HG03159 (cell line): ENCODE data around the gene MAML2.

ENCODE experiments used
- ATAC-seq: cut with Tn5 transposase; IDR thresholded peaks from one replicate; pipeline ENCODE4 v1.9.1; 2021; ENCODE audit warnings: mild to moderate bottlenecking, moderate library complexity; ENCODE audit not compliant: unreplicated experiment

MAML2 gene

DNA sequence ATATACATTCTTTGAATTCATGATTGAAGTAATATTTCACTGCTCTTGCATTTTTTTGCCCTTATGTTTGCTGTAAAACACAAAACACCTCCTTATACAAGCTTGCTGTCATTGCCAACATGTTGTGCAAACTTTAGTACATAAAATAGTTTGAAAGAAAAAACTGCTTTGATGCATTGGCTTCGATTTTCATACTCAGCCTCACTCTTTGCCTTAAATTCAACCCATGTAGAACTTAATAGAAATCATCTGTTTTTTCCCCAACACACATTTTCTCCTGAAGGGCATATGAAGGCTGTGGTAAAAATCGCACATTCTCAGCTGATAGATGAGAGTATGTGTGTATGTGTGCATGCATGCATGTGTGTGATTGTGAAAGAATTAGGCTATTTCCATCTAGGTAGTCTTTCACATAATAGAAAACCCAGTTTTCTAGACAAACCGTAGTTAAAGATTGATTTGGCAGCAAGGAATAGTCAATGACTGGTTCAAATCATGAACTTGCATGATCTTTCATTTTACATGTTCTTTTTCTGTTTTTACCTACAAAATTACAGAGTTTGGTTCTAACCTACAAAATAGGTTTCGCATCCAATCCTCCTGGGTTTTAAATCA, 346.3 kb downstream of the MAML2 start:
- no peak for ATAC-seq

GRCh38 chr11:95994329-95994728, 348.7 kb downstream of the MAML2 start:
- ATAC-seq = no peak

DNA sequence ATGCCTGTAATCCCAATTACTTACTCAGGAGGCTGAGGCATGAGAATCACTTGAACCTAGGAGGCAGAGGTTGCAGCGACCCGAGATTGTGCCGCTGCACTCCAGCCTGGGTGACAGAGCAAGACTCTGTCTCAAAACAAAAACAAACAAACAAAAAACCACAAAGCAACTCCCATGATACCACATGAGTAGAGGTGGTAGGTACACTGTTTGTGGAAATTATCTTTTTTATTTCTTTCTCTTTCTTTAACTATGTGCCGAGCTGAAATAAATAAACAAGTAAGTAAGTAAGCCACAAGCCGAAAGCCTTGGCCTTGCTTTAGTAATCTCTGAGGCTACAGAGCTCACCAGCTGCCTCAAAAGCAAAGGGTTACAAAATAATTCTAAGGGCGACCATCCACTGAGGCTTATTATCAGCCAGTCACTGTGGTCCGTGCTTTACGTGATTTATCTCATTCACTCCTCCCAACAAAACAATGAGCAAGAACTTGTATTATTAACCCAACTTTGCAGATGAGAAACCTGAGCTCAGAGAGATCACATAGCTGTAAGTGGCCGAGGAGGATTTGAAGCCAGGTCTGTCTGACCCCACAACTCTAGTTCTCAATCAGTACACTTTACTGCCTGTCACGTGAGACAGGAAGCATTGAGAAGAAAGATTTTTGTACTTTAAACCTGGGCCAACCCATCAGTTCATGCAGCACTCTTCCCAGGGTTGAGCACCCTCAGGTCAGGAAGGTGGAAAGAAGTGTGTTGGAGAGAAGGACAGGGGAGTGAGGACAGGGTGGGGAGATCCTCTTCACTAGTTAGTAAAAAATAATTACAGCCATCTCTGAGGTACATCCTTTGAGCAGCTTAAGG, 349.3 kb downstream of the MAML2 start:
- no peak for ATAC-seq

DNA sequence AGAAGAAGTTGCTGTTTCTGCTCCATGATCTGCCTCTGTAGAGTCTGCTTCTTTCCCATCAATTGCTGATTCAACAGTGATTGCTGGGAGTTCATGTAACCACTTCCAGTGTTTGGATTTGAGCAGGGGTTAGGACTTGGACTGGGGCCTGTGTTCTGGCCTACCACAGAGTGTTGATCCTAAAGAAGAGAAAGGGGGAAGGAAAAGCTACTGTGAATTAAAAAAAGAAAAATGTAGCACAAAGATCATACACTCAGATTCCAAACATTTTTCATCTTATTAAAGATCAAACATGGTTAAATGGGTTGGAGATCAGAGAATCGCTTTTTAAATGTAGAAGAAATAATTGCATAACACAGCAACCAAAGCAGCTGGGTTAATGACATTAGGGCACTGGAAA, 351.4 kb downstream of the MAML2 start:
- no peak for ATAC-seq

GRCh38 chr11:95991101-95991500, 351.9 kb downstream of the MAML2 start:
- ATAC-seq = no peak

DNA sequence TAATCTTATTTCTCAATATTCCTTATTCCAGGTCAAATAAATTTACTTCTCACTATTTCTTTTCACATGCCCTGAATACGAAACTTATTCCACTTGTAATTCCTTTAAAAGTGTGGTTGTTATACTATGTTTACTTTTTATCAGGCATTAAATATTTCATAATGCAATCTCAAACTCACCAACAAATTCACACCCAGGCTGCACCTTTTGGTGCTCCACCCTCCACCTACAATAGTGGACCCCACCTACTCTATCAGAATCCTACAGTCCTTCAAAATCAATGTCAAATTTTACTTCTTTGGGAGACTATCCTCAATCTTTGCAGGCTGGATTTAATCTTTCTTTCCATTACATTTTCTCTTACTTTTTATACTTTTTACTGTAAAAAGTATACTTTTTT, 353.2 kb downstream of the MAML2 start:
- ATAC-seq = no peak

DNA sequence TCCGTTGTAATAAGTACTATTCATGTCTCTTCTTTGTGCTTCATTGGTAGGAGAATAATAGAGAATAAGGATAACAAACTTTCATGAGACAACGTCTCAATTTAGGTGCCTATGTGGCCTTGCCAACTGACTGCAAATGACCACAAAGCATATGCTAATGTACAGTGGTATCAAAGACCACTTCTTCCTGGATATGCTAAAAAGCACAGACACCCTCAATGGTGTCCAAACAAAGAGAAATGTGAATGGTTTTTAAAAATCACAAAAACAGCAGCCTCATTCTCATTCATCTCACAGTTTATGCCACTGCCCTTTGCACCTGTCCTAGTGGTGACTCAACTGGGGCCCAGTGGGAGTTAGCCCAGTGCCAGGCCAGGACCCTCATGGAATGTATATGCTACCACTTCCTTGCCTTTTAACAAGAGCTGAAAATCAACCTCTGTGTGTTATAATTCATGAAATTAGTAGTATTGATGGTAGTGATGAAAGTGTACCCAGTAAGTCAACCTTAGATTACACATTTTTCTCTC, 353.9 kb downstream of the MAML2 start:
- ATAC-seq = no peak

GRCh38 chr11:95985174-95985808, 357.7 kb downstream of the MAML2 start:
- ATAC-seq = no peak

GRCh38 chr11:95984072-95984471, 358.9 kb downstream of the MAML2 start:
- ATAC-seq = no peak

- no peak for ATAC-seq
Measured at GRCh38 chr11:95977534-95978174, 365.3 kb downstream of the MAML2 start.

GRCh38 chr11:95976550-95976949, 366.4 kb downstream of the MAML2 start:
- ATAC-seq = no peak

DNA sequence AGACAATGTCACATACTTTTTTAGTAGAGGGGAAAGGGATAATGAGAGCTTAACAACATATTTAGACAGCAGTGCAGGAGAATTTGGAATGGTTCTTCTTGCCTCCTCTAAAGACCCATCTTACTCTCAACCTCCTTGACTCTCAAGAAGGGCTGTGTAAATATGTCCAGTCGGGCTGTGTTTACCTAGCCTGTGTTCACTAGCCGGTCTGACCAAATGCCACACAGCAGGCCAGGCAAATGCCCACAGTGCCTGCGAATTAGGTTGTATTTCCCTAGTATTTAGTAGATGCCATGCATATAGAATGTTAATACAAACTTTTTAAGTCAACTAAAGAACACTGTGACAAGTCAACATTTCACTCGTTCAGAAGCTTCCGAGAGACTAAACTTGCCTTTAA, 367.7 kb downstream of the MAML2 start:
- no peak for ATAC-seq

GRCh38 chr11:95972060-95972459, 370.9 kb downstream of the MAML2 start:
- ATAC-seq = no peak

DNA sequence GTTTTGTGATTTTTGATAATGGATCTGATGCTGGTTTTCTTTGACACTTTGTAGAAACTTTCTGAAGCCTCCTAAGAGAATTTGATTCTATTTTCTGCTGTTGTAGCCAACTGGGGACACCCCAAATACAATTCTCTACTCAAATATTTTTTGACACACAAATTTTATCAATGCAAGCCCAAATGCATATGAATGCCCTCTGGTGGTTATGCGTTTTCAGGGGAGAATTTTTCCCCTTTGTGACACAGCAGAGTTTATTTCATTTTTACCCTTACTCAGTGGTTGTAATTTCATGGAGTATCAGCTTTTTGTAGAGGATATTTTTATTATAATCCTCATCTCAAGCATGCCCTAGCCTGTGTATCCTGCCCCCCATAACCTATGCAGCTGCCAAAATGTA, 374.4 kb downstream of the MAML2 start:
- ATAC-seq = no peak

GRCh38 chr11:95964281-95964680, 378.7 kb downstream of the MAML2 start:
- ATAC-seq = no peak

DNA sequence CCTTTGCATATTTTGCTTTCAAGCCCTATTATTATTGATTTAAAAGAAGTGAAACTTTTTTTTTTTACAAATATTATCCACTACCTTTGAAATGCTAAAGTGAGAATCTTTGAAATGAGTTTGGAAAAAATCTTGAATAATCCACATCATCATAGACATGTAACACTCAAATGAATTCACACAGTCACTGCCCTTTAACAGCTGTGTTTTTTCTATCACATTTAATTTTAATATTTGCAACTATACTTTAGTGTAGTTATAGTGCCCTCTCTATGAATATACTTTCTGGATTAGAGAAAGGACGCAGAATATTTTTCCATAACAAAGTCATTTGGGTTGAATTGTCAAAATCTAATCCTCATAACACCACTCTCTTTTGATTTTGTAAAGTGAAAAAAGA, 381.2 kb downstream of the MAML2 start:
- no peak for ATAC-seq

- no peak for ATAC-seq
Measured at GRCh38 chr11:95950905-95951304, 392.1 kb downstream of the MAML2 start.

DNA sequence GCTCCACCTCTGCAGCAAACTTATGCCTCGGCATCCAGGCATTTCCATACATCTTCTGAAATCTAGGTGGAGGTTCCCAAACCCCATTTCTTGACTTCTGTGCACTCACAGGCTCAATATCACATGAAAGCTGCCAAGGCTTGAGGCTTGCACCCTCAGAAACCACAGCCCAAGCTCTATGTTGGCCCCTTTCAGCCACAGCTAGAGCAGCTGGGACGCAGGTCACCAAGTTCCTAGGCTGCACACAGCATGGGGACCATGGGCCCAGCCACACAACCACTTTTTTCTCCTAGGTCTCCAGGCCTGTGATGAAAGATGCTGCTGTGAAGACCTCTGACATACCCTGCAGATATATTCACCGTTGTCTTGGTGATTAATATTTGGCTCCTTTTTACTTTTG, 394.4 kb downstream of the MAML2 start:
- ATAC-seq = no peak

DNA sequence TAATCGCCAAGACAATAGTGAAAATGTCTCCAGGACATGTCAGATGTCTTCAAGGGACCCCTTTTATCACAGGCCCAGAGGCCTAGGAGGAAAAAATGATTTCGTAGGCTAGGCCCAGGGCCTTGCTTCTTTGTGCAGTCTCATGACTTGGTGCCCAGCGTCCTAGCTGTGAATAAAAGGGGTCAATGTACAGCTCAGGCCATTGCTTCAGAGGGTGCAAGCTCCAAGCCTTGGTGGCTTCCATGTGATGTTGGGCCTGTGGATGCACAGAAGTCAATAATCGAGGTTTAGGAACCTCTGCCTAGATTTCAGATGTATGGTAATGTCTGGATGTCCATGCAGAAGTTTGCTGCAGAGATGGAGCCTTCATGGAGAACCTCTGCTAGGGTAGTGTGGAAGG, 398.4 kb downstream of the MAML2 start:
- ATAC-seq = no peak

DNA sequence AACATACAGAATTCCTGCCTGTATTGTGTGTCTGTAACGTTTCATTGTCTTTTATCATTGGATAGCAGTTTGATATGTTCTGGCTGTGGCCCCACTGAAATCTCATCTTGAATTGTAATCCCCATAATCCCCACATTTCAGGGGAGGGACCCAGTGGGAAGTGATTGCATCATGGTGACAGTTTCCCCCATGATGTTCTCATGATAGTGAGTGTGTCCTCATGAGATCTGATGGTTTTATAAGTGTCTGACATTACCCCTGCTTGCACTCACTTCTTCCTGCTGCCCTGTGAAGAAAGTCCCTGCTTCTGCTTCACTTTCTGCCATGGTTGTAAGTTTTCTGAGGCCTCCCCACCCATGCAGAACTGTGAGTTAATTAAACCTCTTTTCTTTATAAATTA, 399.4 kb downstream of the MAML2 start:
- ATAC-seq = no peak

DNA sequence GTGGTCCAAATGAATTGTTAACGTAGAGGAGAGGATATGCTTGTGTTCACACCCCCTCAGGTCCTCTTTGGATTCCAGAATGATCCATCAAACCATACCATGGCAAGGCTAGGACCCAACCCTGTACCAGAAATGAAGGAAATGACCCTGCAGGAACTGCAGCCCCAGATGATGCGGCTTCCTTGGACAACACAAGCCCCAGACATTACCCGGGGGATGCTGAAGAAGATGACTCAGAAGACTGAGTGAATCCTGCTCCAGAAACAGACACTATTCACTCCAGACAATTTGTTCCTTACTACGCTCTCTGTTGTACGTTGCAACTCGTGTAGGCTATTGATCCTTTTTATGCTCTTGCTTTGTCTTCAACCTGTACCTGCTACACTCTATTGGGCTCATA, 403.9 kb downstream of the MAML2 start:
- ATAC-seq = no peak
